ENCODE measurements around the gene ACAD10. TPM values are rescaled to one million over a fixed set of nuclear protein-coding genes. Genes with fewer than 3 reads are reported as not detected.

The ACAD10 gene
- total and polyA plus RNA-seq, 4 donors: 10.1 to 38.6 (median 17.5) TPM

- Histone ChIP-seq H3K27me3 (ENCODE audit: control insufficient read depth in 3 of 3, insufficient read depth in 3 of 3, low read length in 2 of 3) (no peaks in the 10 kb centered on the region), H3K36me3 (ENCODE audit: control insufficient read depth in 4 of 4, insufficient read depth in 4 of 4, low read length in 4 of 4) (peaks cover 3 to 10% (median 4%) of the 10 kb centered on the region in 4 donors), H3K4me3 (no peak overlapping the region), H3K9ac (ENCODE audit: insufficient read depth in 1 of 2, low read length in 2 of 2) (no peak overlapping the region), H3K27ac (ENCODE audit: low read depth in 1 of 2, low read length in 1 of 2) (no peak overlapping the region), H3K9me3 (ENCODE audit: control insufficient read depth in 4 of 4, insufficient read depth in 3 of 4, low read length in 3 of 4) (no peaks in the 10 kb centered on the region), H3K4me1 (ENCODE audit: control insufficient read depth in 5 of 5, insufficient read depth in 5 of 5, low read length in 5 of 5) (peaks cover 2 to 25% (median 7%) of the 10 kb centered on the region in 5 donors)
- TF ChIP-seq, protein P1, sequence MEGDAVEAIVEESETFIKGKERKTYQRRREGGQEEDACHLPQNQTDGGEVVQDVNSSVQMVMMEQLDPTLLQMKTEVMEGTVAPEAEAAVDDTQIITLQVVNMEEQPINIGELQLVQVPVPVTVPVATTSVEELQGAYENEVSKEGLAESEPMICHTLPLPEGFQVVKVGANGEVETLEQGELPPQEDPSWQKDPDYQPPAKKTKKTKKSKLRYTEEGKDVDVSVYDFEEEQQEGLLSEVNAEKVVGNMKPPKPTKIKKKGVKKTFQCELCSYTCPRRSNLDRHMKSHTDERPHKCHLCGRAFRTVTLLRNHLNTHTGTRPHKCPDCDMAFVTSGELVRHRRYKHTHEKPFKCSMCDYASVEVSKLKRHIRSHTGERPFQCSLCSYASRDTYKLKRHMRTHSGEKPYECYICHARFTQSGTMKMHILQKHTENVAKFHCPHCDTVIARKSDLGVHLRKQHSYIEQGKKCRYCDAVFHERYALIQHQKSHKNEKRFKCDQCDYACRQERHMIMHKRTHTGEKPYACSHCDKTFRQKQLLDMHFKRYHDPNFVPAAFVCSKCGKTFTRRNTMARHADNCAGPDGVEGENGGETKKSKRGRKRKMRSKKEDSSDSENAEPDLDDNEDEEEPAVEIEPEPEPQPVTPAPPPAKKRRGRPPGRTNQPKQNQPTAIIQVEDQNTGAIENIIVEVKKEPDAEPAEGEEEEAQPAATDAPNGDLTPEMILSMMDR (IDR thresholded peaks at IDR 0.05; ENCODE audit: control extremely low read depth, extremely low read depth): no peak
- WGBS, 2 donors: 57 to 62% methylated on average over 2 of the region's 2 CpGs
- ATAC-seq (ENCODE audit: insufficient read depth, low FRiP score) (no peak), DNase-seq (peak in 1 of 3 donors; percentile 2)
These were observed 1.4 kb downstream of the ACAD10 start for GRCh38 chr12:111687255-111687654.

GRCh38 chr12:111687952-111688351 is 2.1 kb downstream of the ACAD10 start:
- no peak overlapping the region for H3K27ac ChIP-seq (ENCODE audit: low read depth in 1 of 2, low read length in 1 of 2)
- no peaks in the 10 kb centered on the region for H3K27me3 ChIP-seq (ENCODE audit: control insufficient read depth in 3 of 3, insufficient read depth in 3 of 3, low read length in 2 of 3)
- peaks cover under 1 to 9% (median 3%) of the 10 kb centered on the region in 4 donors for H3K36me3 ChIP-seq (ENCODE audit: control insufficient read depth in 4 of 4, insufficient read depth in 4 of 4, low read length in 4 of 4)
- H3K9me3 ChIP-seq (ENCODE audit: control insufficient read depth in 4 of 4, insufficient read depth in 3 of 4, low read length in 3 of 4): no peaks in the 10 kb centered on the region
- TF ChIP-seq, protein P1 (IDR thresholded peaks at IDR 0.05; ENCODE audit: control extremely low read depth, extremely low read depth): no peak
- no peak overlapping the region for H3K4me3 ChIP-seq
- no peak overlapping the region for H3K9ac ChIP-seq (ENCODE audit: insufficient read depth in 1 of 2, low read length in 2 of 2)
- WGBS, 2 donors: 90 to 93% methylated on average over 10 of the region's 10 CpGs
- peaks cover 0 to 25% (median 7%) of the 10 kb centered on the region in 5 donors for H3K4me1 ChIP-seq (ENCODE audit: control insufficient read depth in 5 of 5, insufficient read depth in 5 of 5, low read length in 5 of 5)
- no peak for ATAC-seq (ENCODE audit: insufficient read depth, low FRiP score)
- no peak for DNase-seq

- Histone ChIP-seq H3K4me1 (ENCODE audit: control insufficient read depth in 5 of 5, insufficient read depth in 5 of 5, low read length in 5 of 5) (peaks cover 0 to 11% (median 0%) of the 10 kb centered on the region in 5 donors), H3K27me3 (ENCODE audit: control insufficient read depth in 3 of 3, insufficient read depth in 3 of 3, low read length in 2 of 3) (no peaks in the 10 kb centered on the region), H3K9me3 (ENCODE audit: control insufficient read depth in 4 of 4, insufficient read depth in 3 of 4, low read length in 3 of 4) (no peaks in the 10 kb centered on the region), H3K4me3 (no peak overlapping the region), H3K36me3 (ENCODE audit: control insufficient read depth in 4 of 4, insufficient read depth in 4 of 4, low read length in 4 of 4) (peaks cover 13 to 20% (median 17%) of the 10 kb centered on the region in 4 donors), H3K9ac (ENCODE audit: insufficient read depth in 1 of 2, low read length in 2 of 2) (no peak overlapping the region), H3K27ac (ENCODE audit: low read depth in 1 of 2, low read length in 1 of 2) (no peak overlapping the region)
- TF ChIP-seq, protein P1 (IDR thresholded peaks at IDR 0.05; ENCODE audit: control extremely low read depth, extremely low read depth): no peak
- WGBS, 2 donors: 95 to 100% methylated on average over 3 of the region's 3 CpGs
- no peak for ATAC-seq (ENCODE audit: insufficient read depth, low FRiP score)
- no peak for DNase-seq
These were observed 5.4 kb downstream of the ACAD10 start for GRCh38 chr12:111691262-111691661.

Measured in lung (tissue), 12 donors.